Caco-2 (cell line): ENCODE measurements around the gene PCNX4. TPM values are rescaled to one million over a fixed set of nuclear protein-coding genes. Genes with fewer than 3 reads are reported as not detected.

Experiments used
- BruUV-seq: library from RNA; stranded (reverse); fragments of 400-500 nt; replicated peaks from 2 replicates; lab custom pipeline; 2021; lab: Mats Ljungman, UMichigan
- CTCF ChIA-PET: fragments of 300-600 bp; sonication (Branson Sonifier 250); formaldehyde crosslinking; loops from one replicate; lab custom pipeline; 2022; ENCODE audit warnings: antibody characterized with exemption; lab: Charles Lee
- POLR2A ChIA-PET: fragments of 300-600 bp; sonication (Branson Sonifier 250); formaldehyde crosslinking; loops from one replicate; lab custom pipeline; 2022; ENCODE audit warnings: antibody characterized with exemption; lab: Charles Lee
- DNase-seq, 2 experiments: peaks; one replicate each; pipeline versions ENCODE4 v3.0.0 to v3.0.0-alpha.2; 2020 to 2022
- H3K27me3 ChIP-seq: replicated peaks from 2 replicates; pipeline ENCODE4 v1.6.0; 2011; ENCODE audit warnings: low read length; ENCODE audit not compliant: control insufficient read depth, insufficient read depth
- H3K36me3 ChIP-seq: 2 replicates; pipeline ENCODE4 v1.5.1; 2011; ENCODE audit warnings: low read length; ENCODE audit not compliant: control insufficient read depth, insufficient read depth
- H3K4me1 ChIP-seq: fragments of 250-450 bp; sonication (Bioruptor Pico); 2 replicates; pipeline ENCODE4 v1.5.1; 2020; ENCODE audit warnings: mild to moderate bottlenecking
- H3K4me3 ChIP-seq: 2 replicates; pipeline ENCODE4 v1.5.1; 2011; ENCODE audit warnings: low read depth, mild to moderate bottlenecking, control low read depth, low read length
- H3K9me3 ChIP-seq: fragments of 250-450 bp; sonication (Bioruptor Pico); 2 replicates; pipeline ENCODE4 v1.5.1; 2020; ENCODE audit warnings: mild to moderate bottlenecking, moderate library complexity
- H3K27ac Mint-ChIP-seq: one replicate; pipeline ENCODE4 v1.8.0; 2022; ENCODE audit warnings: mixed read lengths; ENCODE audit not compliant: unreplicated experiment
- H3K27me3 Mint-ChIP-seq: one replicate; pipeline ENCODE4 v1.8.0; 2022; ENCODE audit warnings: mixed read lengths; ENCODE audit not compliant: insufficient read depth, unreplicated experiment
- H3K36me3 Mint-ChIP-seq: one replicate; pipeline ENCODE4 v1.8.0; 2022; ENCODE audit warnings: mild to moderate bottlenecking, mixed read lengths; ENCODE audit not compliant: insufficient read depth, unreplicated experiment
- H3K4me1 Mint-ChIP-seq: one replicate; pipeline ENCODE4 v1.8.0; 2022; ENCODE audit warnings: low read depth, mixed read lengths; ENCODE audit not compliant: unreplicated experiment
- H3K4me3 Mint-ChIP-seq: one replicate; pipeline ENCODE4 v1.8.0; 2022; ENCODE audit warnings: mild to moderate bottlenecking, moderate library complexity, mixed read lengths; ENCODE audit not compliant: unreplicated experiment
- H3K9me3 Mint-ChIP-seq: one replicate; pipeline ENCODE4 v1.8.0; 2022; ENCODE audit warnings: mixed read lengths; ENCODE audit not compliant: unreplicated experiment
- CTCF ChIP-seq, 2 experiments: fragments of 200-600 bp in 1 of 2; IDR thresholded peaks; 1 replicate in 1 of 2; 2 replicates in 1 of 2; pipeline versions ENCODE4 v1.5.1 to v1.8.0; 2011 to 2022; ENCODE audit warnings: antibody characterized with exemption in 1 of 2, control low read depth in 1 of 2, inconsistent platforms in 1 of 2, low read depth in 1 of 2, low read length in 1 of 2, mild to moderate bottlenecking in 1 of 2, moderate library complexity in 1 of 2; ENCODE audit not compliant: insufficient read depth in 1 of 2, severe bottlenecking in 1 of 2, unreplicated experiment in 1 of 2
- intact Hi-C: fragments of 100-400 bp; cut with micrococcal nuclease; formaldehyde crosslinking; loops from one replicate; pipeline ENCODE4 v1.10.0; 2022; ENCODE audit not compliant: unreplicated experiment
- total RNA-seq: library from RNA; stranded (reverse); gene quantifications from 2 replicates; pipeline ENCODE4 v1.2.3, GENCODE V29; 2022

The PCNX4 gene
- total RNA-seq, 1 experiment from 2014 or later, result 72.7 TPM

GRCh38 chr14:60204104-60204842 is 112.5 kb downstream of the PCNX4 start:
- no peaks in the 10 kb centered on the region for H3K9me3 ChIP-seq
- H3K4me1 Mint-ChIP-seq, result no peaks in the 10 kb centered on the region
- no peak for DNase-seq
- H3K36me3 Mint-ChIP-seq, result no peaks in the 10 kb centered on the region
- no peaks in the 10 kb centered on the region for H3K4me1 ChIP-seq
- no peak overlapping the region for H3K4me3 ChIP-seq
- no TSS peak for BruUV-seq
- H3K36me3 ChIP-seq, result no peaks in the 10 kb centered on the region
- POLR2A ChIA-PET, result no interaction called here
- no peak for TF ChIP-seq CTCF (IDR thresholded peaks at IDR 0.05; ENCODE audit: insufficient read depth in 1 of 2, low read depth in 1 of 2, low read length in 1 of 2, severe bottlenecking in 1 of 2, unreplicated experiment in 1 of 2)
- CTCF ChIA-PET, result no interaction called here
- intact Hi-C loops, result no loop called here
- no peak overlapping the region for H3K4me3 Mint-ChIP-seq
- H3K27me3 ChIP-seq, result no peaks in the 10 kb centered on the region; the same call in 1 of the 2 replicates
- no peak overlapping the region for H3K27ac Mint-ChIP-seq
- peaks cover 26% of the 10 kb centered on the region for H3K27me3 Mint-ChIP-seq
- H3K9me3 Mint-ChIP-seq, result peaks cover 9% of the 10 kb centered on the region

DNA sequence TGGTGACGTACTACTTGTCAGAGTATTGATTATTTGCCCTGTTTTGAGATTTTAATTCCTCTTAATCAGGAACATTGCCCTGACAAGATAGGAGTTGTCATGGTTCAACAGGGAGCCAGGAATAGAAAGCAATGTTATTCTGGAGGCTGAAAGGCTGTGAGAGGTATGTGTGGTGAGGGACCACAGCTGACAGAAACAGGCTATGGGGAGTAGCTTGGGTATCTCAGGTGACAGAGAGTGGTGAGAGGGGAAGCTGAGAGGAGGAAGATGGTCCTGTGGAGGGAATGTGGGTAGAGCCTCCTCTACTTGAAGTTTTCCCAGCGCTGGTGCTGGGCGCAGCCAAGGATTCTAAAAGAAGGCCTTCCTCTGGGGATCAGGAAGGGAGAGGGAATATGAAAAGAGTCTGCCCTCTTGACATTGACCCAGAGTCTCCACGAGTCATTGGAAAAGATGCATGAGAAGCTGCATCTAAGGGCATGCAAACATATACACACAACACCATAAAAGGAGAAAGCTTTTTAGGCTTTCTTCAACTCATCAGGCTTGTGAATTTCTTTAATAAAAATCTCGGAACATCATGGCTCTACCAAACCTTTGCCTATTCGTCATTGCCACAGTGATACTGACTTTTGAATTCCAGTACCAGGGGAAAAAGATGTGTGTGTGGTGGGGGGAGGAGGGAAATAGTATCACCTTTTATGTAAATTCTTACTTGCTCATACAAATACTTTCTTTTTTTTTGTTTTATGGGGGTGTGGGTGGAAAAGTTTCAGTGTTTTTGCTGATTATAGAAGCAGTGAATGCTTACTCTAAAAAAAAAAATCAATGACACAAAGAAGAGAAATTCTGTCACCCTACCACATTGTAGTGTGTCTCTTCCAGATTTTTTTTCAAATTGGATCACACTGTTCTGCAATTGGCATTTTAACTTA is 113.4 kb downstream of the PCNX4 start:
- Mint-ChIP-seq H3K4me3 (no peak overlapping the region), H3K27ac (no peak overlapping the region), H3K4me1 (no peaks in the 10 kb centered on the region), H3K36me3 (no peaks in the 10 kb centered on the region), H3K9me3 (peaks cover under 1% of the 10 kb centered on the region), H3K27me3 (peaks cover 30% of the 10 kb centered on the region)
- no peaks in the 10 kb centered on the region for H3K4me1 ChIP-seq
- POLR2A ChIA-PET, result no interaction called here
- H3K27me3 ChIP-seq, result no peaks in the 10 kb centered on the region; the same call in 1 of the 2 replicates
- CTCF ChIA-PET, result no interaction called here
- no peaks in the 10 kb centered on the region for H3K36me3 ChIP-seq
- no peaks in the 10 kb centered on the region for H3K9me3 ChIP-seq
- TF ChIP-seq CTCF (IDR thresholded peaks at IDR 0.05; ENCODE audit: insufficient read depth in 1 of 2, low read depth in 1 of 2, low read length in 1 of 2, severe bottlenecking in 1 of 2, unreplicated experiment in 1 of 2), result no peak
- H3K4me3 ChIP-seq, result no peak overlapping the region
- no peak for DNase-seq
- intact Hi-C loops, result loop anchor here (5.0 kb wide), 1 partner anchor 282 kb away; the partner anchor contains the start of gene C14orf39
- BruUV-seq, result no TSS peak

- intact Hi-C loops, result loop anchor here (5.0 kb wide), 1 partner anchor 281 kb away; the partner anchor contains the start of gene C14orf39
- no peak for TF ChIP-seq CTCF (IDR thresholded peaks at IDR 0.05; ENCODE audit: insufficient read depth in 1 of 2, low read depth in 1 of 2, low read length in 1 of 2, severe bottlenecking in 1 of 2, unreplicated experiment in 1 of 2)
- Mint-ChIP-seq H3K9me3 (no peaks in the 10 kb centered on the region), H3K4me1 (no peaks in the 10 kb centered on the region), H3K27ac (no peak overlapping the region), H3K36me3 (no peaks in the 10 kb centered on the region), H3K4me3 (no peak overlapping the region), H3K27me3 (peaks cover 30% of the 10 kb centered on the region)
- H3K4me1 ChIP-seq, result no peaks in the 10 kb centered on the region
- CTCF ChIA-PET, result no interaction called here
- POLR2A ChIA-PET, result no interaction called here
- H3K27me3 ChIP-seq, result no peaks in the 10 kb centered on the region; the same call in 1 of the 2 replicates
- BruUV-seq, result no TSS peak
- no peak for DNase-seq
- no peaks in the 10 kb centered on the region for H3K36me3 ChIP-seq
- no peaks in the 10 kb centered on the region for H3K9me3 ChIP-seq
- H3K4me3 ChIP-seq, result no peak overlapping the region
Measured at GRCh38 chr14:60206249-60206670, 114.5 kb downstream of the PCNX4 start.
